A673 (cell line): ENCODE data around the gene ACOX3.

Experiments used
- CTCF ChIP-seq: fragments of 300-800, 200-600 bp; sonication (generic); conservative IDR thresholded peaks from 2 replicates; pipeline ENCODE4 v1.5.1; 2017; ENCODE audit warnings: low read depth, mild to moderate bottlenecking, antibody characterized with exemption, low read length, moderate library complexity, mixed read lengths
- EZH2 ChIP-seq: fragments of 200-600 bp; sonication (generic); IDR thresholded peaks from 2 replicates; pipeline ENCODE4 v1.6.1; 2017; ENCODE audit warnings: borderline replicate concordance, low read depth, mild to moderate bottlenecking, mixed read lengths, antibody characterized with exemption, low read length; ENCODE audit not compliant: poor library complexity, severe bottlenecking

GRCh38 chr4:8353158-8353669 lies 87.3 kb downstream of the ACOX3 start:
- TF ChIP-seq CTCF: no peak
- no peak for TF ChIP-seq EZH2
